ENCODE data around the gene SHFL. TPM values are rescaled to one million over a fixed set of nuclear protein-coding genes. Genes with fewer than 3 reads are reported as not detected.
A peak's percentile ranks its signal among the peaks of the same experiment; 100 is the strongest.

Gene SHFL
- total RNA-seq, 2 experiments from 2014 or later = 21.9 to 28.5 TPM

DNA sequence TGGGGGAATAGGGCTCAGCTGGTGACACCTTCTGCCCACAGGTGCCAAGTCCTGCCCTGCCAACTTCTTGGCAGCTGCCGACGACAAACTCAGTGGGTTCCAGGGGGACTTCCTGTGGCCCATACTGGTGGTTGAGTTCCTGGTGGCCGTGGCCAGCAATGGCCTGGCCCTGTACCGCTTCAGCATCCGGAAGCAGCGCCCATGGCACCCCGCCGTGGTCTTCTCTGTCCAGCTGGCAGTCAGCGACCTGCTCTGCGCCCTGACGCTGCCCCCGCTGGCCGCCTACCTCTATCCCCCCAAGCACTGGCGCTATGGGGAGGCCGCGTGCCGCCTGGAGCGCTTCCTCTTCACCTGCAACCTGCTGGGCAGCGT, 27.5 kb downstream of the SHFL start:
- Histone ChIP-seq H3K4me3 (ENCODE audit: low read depth, low read length, poor library complexity, severe bottlenecking) (no peak overlapping the region), H3K4me1 (ENCODE audit: insufficient read depth, low read length, poor library complexity, severe bottlenecking) (peaks cover 27% of the 10 kb centered on the region), H3K9me3 (ENCODE audit: low read length) (no peaks in the 10 kb centered on the region), H4K20me1 (ENCODE audit: insufficient read depth, low read length) (no peaks in the 10 kb centered on the region), H3K36me3 (ENCODE audit: insufficient read depth, low read length) (peaks cover 90% of the 10 kb centered on the region), H3K79me2 (ENCODE audit: insufficient read depth, low read depth, low read length) (peaks cover 18% of the 10 kb centered on the region), H3K4me2 (ENCODE audit: low read length) (peak overlapping the region; percentile 7; the same call in 1 of the 2 replicates), H3K9me2 (ENCODE audit: insufficient read depth, low read length) (no peaks in the 10 kb centered on the region), H3K27ac (ENCODE audit: low read depth, low read length, poor library complexity, severe bottlenecking) (peak overlapping the region; percentile 55), H2AFZ (ENCODE audit: low read length) (no peak overlapping the region)
- ChIA-PET POLR2A (interaction anchor here (1.5 kb wide), 1 partner anchor 9 kb away, joined by 4 read pairs; no protein-coding TSS in a partner anchor), CTCF (ENCODE audit: unreplicated experiment) (no interaction called here)
- DNase-seq (ENCODE audit: low spot score) = no peak
- TF ChIP-seq, protein P1, sequence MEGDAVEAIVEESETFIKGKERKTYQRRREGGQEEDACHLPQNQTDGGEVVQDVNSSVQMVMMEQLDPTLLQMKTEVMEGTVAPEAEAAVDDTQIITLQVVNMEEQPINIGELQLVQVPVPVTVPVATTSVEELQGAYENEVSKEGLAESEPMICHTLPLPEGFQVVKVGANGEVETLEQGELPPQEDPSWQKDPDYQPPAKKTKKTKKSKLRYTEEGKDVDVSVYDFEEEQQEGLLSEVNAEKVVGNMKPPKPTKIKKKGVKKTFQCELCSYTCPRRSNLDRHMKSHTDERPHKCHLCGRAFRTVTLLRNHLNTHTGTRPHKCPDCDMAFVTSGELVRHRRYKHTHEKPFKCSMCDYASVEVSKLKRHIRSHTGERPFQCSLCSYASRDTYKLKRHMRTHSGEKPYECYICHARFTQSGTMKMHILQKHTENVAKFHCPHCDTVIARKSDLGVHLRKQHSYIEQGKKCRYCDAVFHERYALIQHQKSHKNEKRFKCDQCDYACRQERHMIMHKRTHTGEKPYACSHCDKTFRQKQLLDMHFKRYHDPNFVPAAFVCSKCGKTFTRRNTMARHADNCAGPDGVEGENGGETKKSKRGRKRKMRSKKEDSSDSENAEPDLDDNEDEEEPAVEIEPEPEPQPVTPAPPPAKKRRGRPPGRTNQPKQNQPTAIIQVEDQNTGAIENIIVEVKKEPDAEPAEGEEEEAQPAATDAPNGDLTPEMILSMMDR (conservative IDR thresholded peaks at IDR 0.05; ENCODE audit: low read length) = no peak
- no peak for TF ChIP-seq EZH2phosphoT487 (IDR thresholded peaks at IDR 0.05; ENCODE audit: borderline replicate concordance, low read depth, low read length)
- no TSS peak for BruUV-seq (replicated peaks)
- intact Hi-C loops (cut with micrococcal nuclease; ENCODE audit: unreplicated experiment) = loop anchor here (1.0 to 5.0 kb wide), 3 partner anchors 14 to 181 kb away; no protein-coding TSS in a partner anchor

DNA sequence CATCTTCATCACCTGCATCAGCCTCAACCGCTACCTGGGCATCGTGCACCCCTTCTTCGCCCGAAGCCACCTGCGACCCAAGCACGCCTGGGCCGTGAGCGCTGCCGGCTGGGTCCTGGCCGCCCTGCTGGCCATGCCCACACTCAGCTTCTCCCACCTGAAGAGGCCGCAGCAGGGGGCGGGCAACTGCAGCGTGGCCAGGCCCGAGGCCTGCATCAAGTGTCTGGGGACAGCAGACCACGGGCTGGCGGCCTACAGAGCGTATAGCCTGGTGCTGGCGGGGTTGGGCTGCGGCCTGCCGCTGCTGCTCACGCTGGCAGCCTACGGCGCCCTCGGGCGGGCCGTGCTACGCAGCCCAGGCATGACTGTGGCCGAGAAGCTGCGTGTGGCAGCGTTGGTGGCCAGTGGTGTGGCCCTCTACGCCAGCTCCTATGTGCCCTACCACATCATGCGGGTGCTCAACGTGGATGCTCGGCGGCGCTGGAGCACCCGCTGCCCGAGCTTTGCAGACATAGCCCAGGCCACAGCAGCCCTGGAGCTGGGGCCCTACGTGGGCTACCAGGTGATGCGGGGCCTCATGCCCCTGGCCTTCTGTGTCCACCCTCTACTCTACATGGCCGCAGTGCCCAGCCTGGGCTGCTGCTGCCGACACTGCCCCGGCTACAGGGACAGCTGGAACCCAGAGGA, 28.0 kb downstream of the SHFL start:
- no peak for TF ChIP-seq EZH2phosphoT487 (IDR thresholded peaks at IDR 0.05; ENCODE audit: borderline replicate concordance, low read depth, low read length)
- TF ChIP-seq, protein P1 (conservative IDR thresholded peaks at IDR 0.05; ENCODE audit: low read length) = no peak
- peaks cover 85% of the 10 kb centered on the region for H3K36me3 ChIP-seq (ENCODE audit: insufficient read depth, low read length)
- no peaks in the 10 kb centered on the region for H3K9me3 ChIP-seq (ENCODE audit: low read length)
- peaks cover 29% of the 10 kb centered on the region for H3K4me1 ChIP-seq (ENCODE audit: insufficient read depth, low read length, poor library complexity, severe bottlenecking)
- no peak overlapping the region for H3K4me3 ChIP-seq (ENCODE audit: low read depth, low read length, poor library complexity, severe bottlenecking)
- H3K27ac ChIP-seq (ENCODE audit: low read depth, low read length, poor library complexity, severe bottlenecking) = no peak overlapping the region
- ChIA-PET CTCF (ENCODE audit: unreplicated experiment) (no interaction called here), POLR2A (no interaction called here)
- H2AFZ ChIP-seq (ENCODE audit: low read length) = no peak overlapping the region
- H3K4me2 ChIP-seq (ENCODE audit: low read length) = no peak overlapping the region
- intact Hi-C loops (cut with micrococcal nuclease; ENCODE audit: unreplicated experiment) = loop anchor here (1.0 to 5.0 kb wide), 3 partner anchors 15 to 182 kb away; no protein-coding TSS in a partner anchor
- H3K9me2 ChIP-seq (ENCODE audit: insufficient read depth, low read length) = no peaks in the 10 kb centered on the region
- BruUV-seq (replicated peaks) = no TSS peak
- no peak for DNase-seq (ENCODE audit: low spot score)
- H4K20me1 ChIP-seq (ENCODE audit: insufficient read depth, low read length) = no peaks in the 10 kb centered on the region
- H3K79me2 ChIP-seq (ENCODE audit: insufficient read depth, low read depth, low read length) = peaks cover 20% of the 10 kb centered on the region; the same call in 1 of the 2 replicates
